ENCODE measurements around the gene MRM3.

Gene MRM3

GRCh38 chr17:806346-806745, 24.2 kb downstream of the MRM3 start:
- no peaks in the 10 kb centered on the region; the same call in 1 of the 2 replicates for H3K9me3 ChIP-seq (ENCODE audit: insufficient read depth, low read depth, low read length)
- no peaks in the 10 kb centered on the region for H3K27me3 ChIP-seq (ENCODE audit: insufficient read depth, low read length, poor library complexity, severe bottlenecking)
- no peaks in the 10 kb centered on the region for H3K9me2 ChIP-seq (replicated peaks; ENCODE audit: low read depth, low read length)
- no peak overlapping the region for H3K4me3 ChIP-seq (ENCODE audit: low read length, poor library complexity, severe bottlenecking)
- no peaks in the 10 kb centered on the region for H3K4me1 ChIP-seq (ENCODE audit: insufficient read depth, low read length, poor library complexity, severe bottlenecking)
- TF ChIP-seq, protein P1, sequence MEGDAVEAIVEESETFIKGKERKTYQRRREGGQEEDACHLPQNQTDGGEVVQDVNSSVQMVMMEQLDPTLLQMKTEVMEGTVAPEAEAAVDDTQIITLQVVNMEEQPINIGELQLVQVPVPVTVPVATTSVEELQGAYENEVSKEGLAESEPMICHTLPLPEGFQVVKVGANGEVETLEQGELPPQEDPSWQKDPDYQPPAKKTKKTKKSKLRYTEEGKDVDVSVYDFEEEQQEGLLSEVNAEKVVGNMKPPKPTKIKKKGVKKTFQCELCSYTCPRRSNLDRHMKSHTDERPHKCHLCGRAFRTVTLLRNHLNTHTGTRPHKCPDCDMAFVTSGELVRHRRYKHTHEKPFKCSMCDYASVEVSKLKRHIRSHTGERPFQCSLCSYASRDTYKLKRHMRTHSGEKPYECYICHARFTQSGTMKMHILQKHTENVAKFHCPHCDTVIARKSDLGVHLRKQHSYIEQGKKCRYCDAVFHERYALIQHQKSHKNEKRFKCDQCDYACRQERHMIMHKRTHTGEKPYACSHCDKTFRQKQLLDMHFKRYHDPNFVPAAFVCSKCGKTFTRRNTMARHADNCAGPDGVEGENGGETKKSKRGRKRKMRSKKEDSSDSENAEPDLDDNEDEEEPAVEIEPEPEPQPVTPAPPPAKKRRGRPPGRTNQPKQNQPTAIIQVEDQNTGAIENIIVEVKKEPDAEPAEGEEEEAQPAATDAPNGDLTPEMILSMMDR (conservative IDR thresholded peaks at IDR 0.05; ENCODE audit: low read length): no peak
- no peak for TF ChIP-seq EZH2phosphoT487 (IDR thresholded peaks at IDR 0.05; ENCODE audit: borderline replicate concordance)
- no peak overlapping the region for H3K4me2 ChIP-seq (ENCODE audit: low read depth, low read length, poor library complexity, severe bottlenecking)
- H3K79me2 ChIP-seq (ENCODE audit: insufficient read depth, low read length): no peaks in the 10 kb centered on the region
- no peak overlapping the region for H3K9ac ChIP-seq (ENCODE audit: low read depth, low read length, poor library complexity, severe bottlenecking)
- H4K20me1 ChIP-seq (ENCODE audit: insufficient read depth, low read length, poor library complexity, severe bottlenecking): no peaks in the 10 kb centered on the region
- no peaks in the 10 kb centered on the region for H3K36me3 ChIP-seq (ENCODE audit: insufficient read depth, low read length)
- H2AFZ ChIP-seq (ENCODE audit: low read length): no peak overlapping the region
- H3F3A ChIP-seq (ENCODE audit: low read depth): no peaks in the 10 kb centered on the region

DNA sequence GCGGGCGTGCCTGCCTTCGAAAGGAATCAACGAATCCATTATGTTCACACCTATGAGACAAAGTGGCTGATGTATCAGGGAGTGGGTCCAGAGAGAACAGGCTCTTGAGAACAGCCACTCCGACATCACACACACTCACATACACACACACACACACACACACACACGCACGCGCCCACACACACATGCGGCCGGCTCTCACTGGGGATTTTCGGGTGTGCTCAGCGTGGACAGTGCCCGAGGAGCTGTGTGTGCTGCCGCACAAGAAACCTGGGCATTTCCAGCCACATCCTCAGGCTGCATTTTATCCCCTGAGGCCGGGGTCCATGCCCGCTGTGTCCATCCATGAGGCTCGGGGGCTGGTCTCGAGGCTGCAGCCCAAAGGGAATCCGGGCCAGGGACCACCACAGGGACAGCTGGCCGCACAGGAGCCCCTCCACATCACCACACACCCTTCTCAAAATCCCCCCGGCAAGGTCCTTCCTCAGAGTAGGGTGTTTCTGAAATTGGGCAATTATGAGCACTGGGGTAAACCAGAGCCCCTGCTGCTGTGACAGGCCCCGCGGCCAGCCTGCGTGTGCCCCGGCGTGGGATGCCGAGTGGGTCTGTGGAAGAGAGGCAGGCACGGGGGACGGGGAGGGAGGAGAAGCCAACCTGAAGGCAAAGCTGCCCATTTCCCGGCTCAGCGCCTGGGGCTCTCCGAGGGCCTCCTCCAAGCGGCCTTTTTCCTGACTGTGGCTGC, 24.8 kb downstream of the MRM3 start:
- H3K79me2 ChIP-seq (ENCODE audit: insufficient read depth, low read length): no peaks in the 10 kb centered on the region
- no peak overlapping the region for H3K4me2 ChIP-seq (ENCODE audit: low read depth, low read length, poor library complexity, severe bottlenecking)
- H4K20me1 ChIP-seq (ENCODE audit: insufficient read depth, low read length, poor library complexity, severe bottlenecking): no peaks in the 10 kb centered on the region
- TF ChIP-seq, protein P1 (conservative IDR thresholded peaks at IDR 0.05; ENCODE audit: low read length): no peak
- no peak for TF ChIP-seq EZH2phosphoT487 (IDR thresholded peaks at IDR 0.05; ENCODE audit: borderline replicate concordance)
- no peak overlapping the region for H2AFZ ChIP-seq (ENCODE audit: low read length)
- H3K4me3 ChIP-seq (ENCODE audit: low read length, poor library complexity, severe bottlenecking): no peak overlapping the region
- no peaks in the 10 kb centered on the region; the same call in 1 of the 2 replicates for H3K9me3 ChIP-seq (ENCODE audit: insufficient read depth, low read depth, low read length)
- no peaks in the 10 kb centered on the region for H3K27me3 ChIP-seq (ENCODE audit: insufficient read depth, low read length, poor library complexity, severe bottlenecking)
- H3K9ac ChIP-seq (ENCODE audit: low read depth, low read length, poor library complexity, severe bottlenecking): no peak overlapping the region
- no peaks in the 10 kb centered on the region for H3F3A ChIP-seq (ENCODE audit: low read depth)
- H3K9me2 ChIP-seq (replicated peaks; ENCODE audit: low read depth, low read length): no peaks in the 10 kb centered on the region
- no peaks in the 10 kb centered on the region for H3K36me3 ChIP-seq (ENCODE audit: insufficient read depth, low read length)
- no peaks in the 10 kb centered on the region for H3K4me1 ChIP-seq (ENCODE audit: insufficient read depth, low read length, poor library complexity, severe bottlenecking)

- Histone ChIP-seq H3K4me1 (ENCODE audit: insufficient read depth, low read length, poor library complexity, severe bottlenecking) (no peaks in the 10 kb centered on the region), H3K9me2 (replicated peaks; ENCODE audit: low read depth, low read length) (no peaks in the 10 kb centered on the region), H3K4me3 (ENCODE audit: low read length, poor library complexity, severe bottlenecking) (no peak overlapping the region), H3F3A (ENCODE audit: low read depth) (no peaks in the 10 kb centered on the region), H3K4me2 (ENCODE audit: low read depth, low read length, poor library complexity, severe bottlenecking) (no peak overlapping the region), H3K9ac (ENCODE audit: low read depth, low read length, poor library complexity, severe bottlenecking) (no peak overlapping the region), H3K9me3 (ENCODE audit: insufficient read depth, low read depth, low read length) (no peaks in the 10 kb centered on the region; the same call in 1 of the 2 replicates), H3K27me3 (ENCODE audit: insufficient read depth, low read length, poor library complexity, severe bottlenecking) (no peaks in the 10 kb centered on the region), H2AFZ (ENCODE audit: low read length) (no peak overlapping the region), H3K79me2 (ENCODE audit: insufficient read depth, low read length) (no peaks in the 10 kb centered on the region), H4K20me1 (ENCODE audit: insufficient read depth, low read length, poor library complexity, severe bottlenecking) (no peaks in the 10 kb centered on the region), H3K36me3 (ENCODE audit: insufficient read depth, low read length) (no peaks in the 10 kb centered on the region)
- no peak for TF ChIP-seq EZH2phosphoT487 (IDR thresholded peaks at IDR 0.05; ENCODE audit: borderline replicate concordance)
Observed at GRCh38 chr17:807523-808294, 25.6 kb downstream of the MRM3 start.

Measured in Loucy (cell line).